Measurements from ENCODE around the gene PLCL2. TPM values are rescaled to one million over a fixed set of nuclear protein-coding genes. Genes with fewer than 3 reads are reported as not detected.

The PLCL2 gene
- total and polyA plus RNA-seq, 2 experiments from 2014 or later: 1.6 to 9.7 TPM

DNA sequence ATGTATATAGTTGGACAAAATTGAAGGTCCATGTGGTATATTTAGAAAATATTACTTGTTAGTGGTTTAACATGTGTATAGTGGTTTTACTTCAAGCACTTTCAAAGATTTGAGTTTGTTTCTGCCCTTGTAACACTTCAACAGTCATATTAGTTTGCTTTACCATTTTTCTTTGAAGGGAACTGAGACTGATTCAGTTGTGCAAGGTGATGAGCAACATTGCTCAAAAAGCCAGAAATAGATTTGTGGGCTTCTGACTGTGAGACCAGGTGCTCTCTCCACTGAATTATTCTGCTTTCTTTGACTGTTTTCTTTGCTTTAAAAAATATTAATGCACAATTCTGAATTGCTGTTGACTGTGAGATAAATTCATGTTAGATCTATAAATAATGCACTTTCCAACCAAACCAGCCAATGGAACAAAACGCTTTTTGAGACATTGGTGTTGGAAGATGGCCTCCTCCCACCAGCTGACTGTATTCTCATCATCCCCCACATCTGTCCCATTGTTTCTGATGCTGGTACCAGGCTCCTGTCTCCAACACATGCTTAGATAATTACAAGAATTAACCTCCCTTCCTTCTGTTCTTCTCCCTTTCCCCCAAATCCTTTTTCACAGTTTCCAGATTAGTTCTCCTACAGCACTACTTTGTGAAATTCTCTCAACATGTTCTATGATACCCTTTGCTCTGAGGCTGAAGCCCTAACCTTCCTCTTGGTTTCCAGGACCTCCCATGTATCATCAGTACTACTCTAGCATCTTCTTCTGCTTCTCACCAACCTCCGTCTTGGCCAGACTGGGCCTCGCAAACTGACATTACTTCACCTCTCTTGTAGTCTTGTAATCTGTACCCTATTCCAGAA is 27.9 kb downstream of the PLCL2 start (continued):
- TF ChIP-seq, protein P1, sequence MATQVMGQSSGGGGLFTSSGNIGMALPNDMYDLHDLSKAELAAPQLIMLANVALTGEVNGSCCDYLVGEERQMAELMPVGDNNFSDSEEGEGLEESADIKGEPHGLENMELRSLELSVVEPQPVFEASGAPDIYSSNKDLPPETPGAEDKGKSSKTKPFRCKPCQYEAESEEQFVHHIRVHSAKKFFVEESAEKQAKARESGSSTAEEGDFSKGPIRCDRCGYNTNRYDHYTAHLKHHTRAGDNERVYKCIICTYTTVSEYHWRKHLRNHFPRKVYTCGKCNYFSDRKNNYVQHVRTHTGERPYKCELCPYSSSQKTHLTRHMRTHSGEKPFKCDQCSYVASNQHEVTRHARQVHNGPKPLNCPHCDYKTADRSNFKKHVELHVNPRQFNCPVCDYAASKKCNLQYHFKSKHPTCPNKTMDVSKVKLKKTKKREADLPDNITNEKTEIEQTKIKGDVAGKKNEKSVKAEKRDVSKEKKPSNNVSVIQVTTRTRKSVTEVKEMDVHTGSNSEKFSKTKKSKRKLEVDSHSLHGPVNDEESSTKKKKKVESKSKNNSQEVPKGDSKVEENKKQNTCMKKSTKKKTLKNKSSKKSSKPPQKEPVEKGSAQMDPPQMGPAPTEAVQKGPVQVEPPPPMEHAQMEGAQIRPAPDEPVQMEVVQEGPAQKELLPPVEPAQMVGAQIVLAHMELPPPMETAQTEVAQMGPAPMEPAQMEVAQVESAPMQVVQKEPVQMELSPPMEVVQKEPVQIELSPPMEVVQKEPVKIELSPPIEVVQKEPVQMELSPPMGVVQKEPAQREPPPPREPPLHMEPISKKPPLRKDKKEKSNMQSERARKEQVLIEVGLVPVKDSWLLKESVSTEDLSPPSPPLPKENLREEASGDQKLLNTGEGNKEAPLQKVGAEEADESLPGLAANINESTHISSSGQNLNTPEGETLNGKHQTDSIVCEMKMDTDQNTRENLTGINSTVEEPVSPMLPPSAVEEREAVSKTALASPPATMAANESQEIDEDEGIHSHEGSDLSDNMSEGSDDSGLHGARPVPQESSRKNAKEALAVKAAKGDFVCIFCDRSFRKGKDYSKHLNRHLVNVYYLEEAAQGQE (IDR thresholded peaks at IDR 0.05; ENCODE audit: unreplicated experiment): no peak
- TF ChIP-seq EZH2phosphoT487 (IDR thresholded peaks at IDR 0.05; ENCODE audit: unreplicated experiment) (no peak), EZH2 (IDR thresholded peaks at IDR 0.05; ENCODE audit: low read depth, unreplicated experiment) (no peak), NANOG (IDR thresholded peaks at IDR 0.05; ENCODE audit: borderline replicate concordance) (no peak)
- TF ChIP-seq, protein P2, sequence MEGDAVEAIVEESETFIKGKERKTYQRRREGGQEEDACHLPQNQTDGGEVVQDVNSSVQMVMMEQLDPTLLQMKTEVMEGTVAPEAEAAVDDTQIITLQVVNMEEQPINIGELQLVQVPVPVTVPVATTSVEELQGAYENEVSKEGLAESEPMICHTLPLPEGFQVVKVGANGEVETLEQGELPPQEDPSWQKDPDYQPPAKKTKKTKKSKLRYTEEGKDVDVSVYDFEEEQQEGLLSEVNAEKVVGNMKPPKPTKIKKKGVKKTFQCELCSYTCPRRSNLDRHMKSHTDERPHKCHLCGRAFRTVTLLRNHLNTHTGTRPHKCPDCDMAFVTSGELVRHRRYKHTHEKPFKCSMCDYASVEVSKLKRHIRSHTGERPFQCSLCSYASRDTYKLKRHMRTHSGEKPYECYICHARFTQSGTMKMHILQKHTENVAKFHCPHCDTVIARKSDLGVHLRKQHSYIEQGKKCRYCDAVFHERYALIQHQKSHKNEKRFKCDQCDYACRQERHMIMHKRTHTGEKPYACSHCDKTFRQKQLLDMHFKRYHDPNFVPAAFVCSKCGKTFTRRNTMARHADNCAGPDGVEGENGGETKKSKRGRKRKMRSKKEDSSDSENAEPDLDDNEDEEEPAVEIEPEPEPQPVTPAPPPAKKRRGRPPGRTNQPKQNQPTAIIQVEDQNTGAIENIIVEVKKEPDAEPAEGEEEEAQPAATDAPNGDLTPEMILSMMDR (conservative IDR thresholded peaks at IDR 0.05; ENCODE audit: low read depth in 2 of 2): no peak

DNA sequence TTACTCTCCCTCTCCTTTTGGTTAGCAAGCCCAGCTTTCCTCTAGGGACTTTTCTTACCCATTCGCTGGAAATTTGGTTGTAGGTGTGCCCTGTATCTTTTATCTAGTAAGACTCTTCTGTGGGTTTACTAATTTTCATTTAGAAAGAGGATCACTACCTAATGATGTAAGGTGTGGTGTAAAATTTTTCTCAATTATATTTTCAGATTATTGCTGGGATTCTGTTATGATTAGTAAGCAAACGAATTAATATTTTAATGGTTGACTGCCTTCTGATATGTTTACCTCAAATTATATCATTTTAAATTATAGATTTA is 28.5 kb downstream of the PLCL2 start:
- H2AFZ ChIP-seq: no peak overlapping the region
- H3F3A ChIP-seq (replicated peaks; ENCODE audit: low read depth): no peaks in the 10 kb centered on the region
- H3K27ac ChIP-seq (ENCODE audit: low read depth): no peak overlapping the region
- no peaks in the 10 kb centered on the region for H3K36me3 ChIP-seq (ENCODE audit: insufficient read depth)
- Mint-ChIP-seq H3K9me3 (no peaks in the 10 kb centered on the region), H3K4me1 (peaks cover 14% of the 10 kb centered on the region), H3K27ac (no peak overlapping the region), H3K27me3 (ENCODE audit: insufficient read depth, low read depth, poor library complexity) (no peaks in the 10 kb centered on the region), H3K4me3 (no peak overlapping the region), H3K36me3 (ENCODE audit: low read depth) (no peaks in the 10 kb centered on the region)
- H3K4me2 ChIP-seq: no peak overlapping the region
- no peaks in the 10 kb centered on the region for H3K9me2 ChIP-seq (ENCODE audit: insufficient read depth)
- no peaks in the 10 kb centered on the region for H3K27me3 ChIP-seq (ENCODE audit: insufficient read depth)
- ATAC-seq (no peak), DNase-seq (ENCODE audit: low spot score) (no peak)
- H3K4me1 ChIP-seq (ENCODE audit: insufficient read depth): peaks cover 5% of the 10 kb centered on the region; the same call in 1 of the 2 replicates
- no peaks in the 10 kb centered on the region for H4K20me1 ChIP-seq (replicated peaks; ENCODE audit: insufficient read depth)
- no peak overlapping the region for H3K4me3 ChIP-seq
- H3K79me2 ChIP-seq (replicated peaks; ENCODE audit: insufficient read depth): peaks cover 3% of the 10 kb centered on the region; the same call in 1 of the 2 replicates
- TF ChIP-seq NANOG (IDR thresholded peaks at IDR 0.05; ENCODE audit: borderline replicate concordance) (no peak), CREB1 (CRISPR knock-in tag; IDR thresholded peaks at IDR 0.05; ENCODE audit: low read depth) (no peak), ZNF331 (CRISPR knock-in tag; IDR thresholded peaks at IDR 0.05; ENCODE audit: low read depth) (no peak), EZH2 (IDR thresholded peaks at IDR 0.05; ENCODE audit: low read depth, unreplicated experiment) (no peak), ZNF114 (CRISPR knock-in tag; IDR thresholded peaks at IDR 0.05) (no peak), STAT1 (IDR thresholded peaks at IDR 0.05; ENCODE audit: unreplicated experiment) (no peak)
- TF ChIP-seq, protein P1 (IDR thresholded peaks at IDR 0.05; ENCODE audit: unreplicated experiment): no peak
- TF ChIP-seq, protein P3, sequence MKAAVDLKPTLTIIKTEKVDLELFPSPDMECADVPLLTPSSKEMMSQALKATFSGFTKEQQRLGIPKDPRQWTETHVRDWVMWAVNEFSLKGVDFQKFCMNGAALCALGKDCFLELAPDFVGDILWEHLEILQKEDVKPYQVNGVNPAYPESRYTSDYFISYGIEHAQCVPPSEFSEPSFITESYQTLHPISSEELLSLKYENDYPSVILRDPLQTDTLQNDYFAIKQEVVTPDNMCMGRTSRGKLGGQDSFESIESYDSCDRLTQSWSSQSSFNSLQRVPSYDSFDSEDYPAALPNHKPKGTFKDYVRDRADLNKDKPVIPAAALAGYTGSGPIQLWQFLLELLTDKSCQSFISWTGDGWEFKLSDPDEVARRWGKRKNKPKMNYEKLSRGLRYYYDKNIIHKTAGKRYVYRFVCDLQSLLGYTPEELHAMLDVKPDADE (IDR thresholded peaks at IDR 0.05): no peak
- TF ChIP-seq, protein P2 (conservative IDR thresholded peaks at IDR 0.05; ENCODE audit: low read depth in 2 of 2): no peak

All from GM23338 (cell line).